GM12878 (cell line): ENCODE results near the gene SMIM5. TPM values are rescaled to one million over a fixed set of nuclear protein-coding genes. Genes with fewer than 3 reads are reported as not detected.

Source experiments
- ATAC-seq: fragments of 200-7000 bp; cut with Tn5 transposase; 3 replicates; pipeline ENCODE4 v1.9.1; 2020; ENCODE audit warnings: mild to moderate bottlenecking, moderate library complexity
- BruUV-seq: library from RNA; stranded (reverse); fragments of 400-500 nt; replicated peaks from 2 replicates; lab custom pipeline; 2021; lab: Mats Ljungman, UMichigan
- CTCF ChIA-PET: fragments of 300-600 bp; sonication (Branson Sonifier 250); formaldehyde crosslinking; extraction: SDS; loops from one replicate; lab custom pipeline; 2021; ENCODE audit warnings: inconsistent platforms; lab: Yijun Ruan, JAX
- POLR2A ChIA-PET: fragments of 350-600 bp; formaldehyde crosslinking; extraction: SDS; loops from one replicate; lab custom pipeline; 2021; ENCODE audit warnings: inconsistent platforms; lab: Charles Lee
- RAD21 ChIA-PET: fragments of 300-600 bp; sonication (Branson Sonifier 250); formaldehyde crosslinking; loops from one replicate; lab custom pipeline; 2023; ENCODE audit warnings: antibody characterized with exemption; ENCODE audit not compliant: unreplicated experiment; lab: Charles Lee
- SMC1A ChIA-PET: fragments of 300-600 bp; sonication (Branson Sonifier 250); formaldehyde crosslinking; loops from one replicate; lab custom pipeline; 2023; ENCODE audit not compliant: unreplicated experiment, uncharacterized antibody; lab: Charles Lee
- DNase-seq: peaks from one replicate; pipeline ENCODE4 v3.0.0-alpha.2; 2011; ENCODE audit warnings: low read depth, low spot score
- FAIRE-seq: peaks from 3 replicates; lab custom pipeline; 2011; peaks lifted over from hg19 to GRCh38; lab: Jason Lieb, UNC
- H2AFZ ChIP-seq: 2 replicates; pipeline ENCODE4 v1.6.0; 2011; ENCODE audit warnings: low read depth, low read length, control low read depth; ENCODE audit not compliant: control insufficient read depth
- H3K27ac ChIP-seq: 2 replicates; pipeline ENCODE4 v1.5.1; 2011; ENCODE audit warnings: control low read depth; ENCODE audit not compliant: control insufficient read depth, insufficient read depth
- H3K27me3 ChIP-seq, 2 experiments: replicated peaks in 1 of 2; 2 replicates each; pipeline versions ENCODE4 v1.6.0 to v1.6.1; 2011; ENCODE audit warnings: low read length in 1 of 2; ENCODE audit not compliant: control insufficient read depth in 2 of 2, insufficient read depth in 2 of 2
- H3K36me3 ChIP-seq, 2 experiments: 2 replicates each; pipeline ENCODE4 v1.5.1; 2011; ENCODE audit warnings: low read length in 1 of 2; ENCODE audit not compliant: control insufficient read depth in 2 of 2, insufficient read depth in 2 of 2
- H3K4me1 ChIP-seq: 2 replicates; pipeline ENCODE4 v1.6.1; 2011; ENCODE audit warnings: mild to moderate bottlenecking, low read length, moderate library complexity, mixed read lengths; ENCODE audit not compliant: control insufficient read depth, insufficient read depth
- H3K4me2 ChIP-seq: 2 replicates; pipeline ENCODE4 v1.6.0; 2011; ENCODE audit warnings: control low read depth; ENCODE audit not compliant: control insufficient read depth, insufficient read depth
- H3K4me3 ChIP-seq: fragments of 200-600 bp; sonication (generic); 2 replicates; pipeline ENCODE4 v1.5.1; 2016
- H3K79me2 ChIP-seq: 2 replicates; pipeline ENCODE4 v1.6.0; 2011; ENCODE audit warnings: low read length; ENCODE audit not compliant: control insufficient read depth, insufficient read depth
- H3K9ac ChIP-seq: 2 replicates; pipeline ENCODE4 v1.8.0; 2011; ENCODE audit warnings: low read length, control low read depth, mixed read lengths; ENCODE audit not compliant: control insufficient read depth, insufficient read depth
- H3K9me3 ChIP-seq: replicated peaks from 3 replicates; pipeline ENCODE4 v1.5.1; 2011; ENCODE audit warnings: mild to moderate bottlenecking, low read length; ENCODE audit not compliant: control insufficient read depth, insufficient read depth
- H4K20me1 ChIP-seq: 2 replicates; pipeline ENCODE4 v1.6.0; 2011; ENCODE audit not compliant: control insufficient read depth, insufficient read depth
- DPF2 ChIP-seq: fragments of 450-650 bp; IDR thresholded peaks from 2 replicates; pipeline ENCODE4 v1.6.1; 2017; ENCODE audit warnings: mild to moderate bottlenecking
- HCFC1 ChIP-seq: fragments of 150-350 bp; IDR thresholded peaks from 2 replicates; pipeline ENCODE4 v1.6.1; 2014; ENCODE audit warnings: low read length
- HDAC2 ChIP-seq: fragments of 200-600 bp; sonication (generic); IDR thresholded peaks from 2 replicates; pipeline ENCODE4 v1.6.1; 2017
- HDAC6 ChIP-seq: fragments of 200-600 bp; sonication (generic); IDR thresholded peaks from one replicate; pipeline ENCODE4 v1.8.0; 2017; ENCODE audit warnings: antibody characterized with exemption; ENCODE audit not compliant: unreplicated experiment
- JUNB ChIP-seq: IDR thresholded peaks from 2 replicates; pipeline ENCODE4 v1.6.1; 2016; ENCODE audit warnings: antibody characterized with exemption, mild to moderate bottlenecking
- POU2F2 ChIP-seq: IDR thresholded peaks from 3 replicates; pipeline ENCODE4 v1.6.1; 2011; ENCODE audit warnings: low read depth, mild to moderate bottlenecking, low read length, borderline replicate concordance
- RAD21 ChIP-seq: IDR thresholded peaks from 2 replicates; pipeline ENCODE4 v1.6.1; 2011; ENCODE audit warnings: mild to moderate bottlenecking, low read depth, low read length, moderate library complexity; ENCODE audit not compliant: insufficient read depth
- RFX5 ChIP-seq: IDR thresholded peaks from 2 replicates; pipeline ENCODE4 v1.6.1; 2011; ENCODE audit warnings: low read depth, low read length, improper control_type of control experiment
- SUPT20H ChIP-seq: IDR thresholded peaks from 2 replicates; pipeline ENCODE4 v1.6.1; 2011; ENCODE audit warnings: low read depth, mild to moderate bottlenecking, low read length, moderate library complexity, borderline replicate concordance; ENCODE audit not compliant: control insufficient read depth
- WRNIP1 ChIP-seq: IDR thresholded peaks from 2 replicates; pipeline ENCODE4 v1.6.1; 2011; ENCODE audit warnings: low read depth, low read length, improper control_type of control experiment, borderline replicate concordance
- WGBS: methylation state at CpG from one replicate; pipeline ENCODE4 v1.1.6; 2016; ENCODE audit warnings: low lambda C conversion rate; ENCODE audit not compliant: insufficient replicate concordance, insufficient coverage; ENCODE audit errors: missing lambda C conversion rate; 5-methylcytosine and 5-hydroxymethylcytosine counted together
- in situ Hi-C: fragments of 300-500 bp; cut with MboI; formaldehyde crosslinking; loops from 9 replicates; pipeline ENCODE4 v1.14.3; 2018; ENCODE audit warnings: mixed read lengths
- intact Hi-C: fragments of 100-400 bp; cut with micrococcal nuclease; formaldehyde crosslinking; loops from one replicate; pipeline ENCODE4 v1.14.2; 2022; ENCODE audit not compliant: unreplicated experiment
- polyA plus RNA-seq, 11 experiments: library from polyadenylated mRNA; depleted of rRNA in 4 of 11; unstranded in 6 of 11; stranded (reverse) in 5 of 11; fragments of >200 nt; fragmentation: Nextera tagmentation in 4 of 11; fragmentation: Illumina TruSeq in 1 of 11; extraction: Ambion mirVana in 4 of 11; extraction: Trizol in 1 of 11; gene quantifications; 1 replicate in 1 of 11; 2 replicates in 10 of 11; pipeline versions ENCODE4 v1.2.1 to v1.2.3, GENCODE V29; 2011 to 2016; ENCODE audit warnings: inconsistent platforms in 2 of 11, missing spikeins in 2 of 11, low read depth in 1 of 11
- total RNA-seq, 4 experiments: library from RNA; depleted of rRNA in 3 of 4; stranded (reverse); fragments of >200 nt in 3 of 4; fragmentation: Illumina TruSeq in 1 of 4; extraction: Trizol in 1 of 4; gene quantifications; 2 replicates each; pipeline versions ENCODE4 v1.2.1 to v1.2.3, GENCODE V29; 2013 to 2021
- TF ChIP-seq, protein P1 (sequence below), 3 experiments: IDR thresholded peaks in 2 of 3; conservative IDR thresholded peaks in 1 of 3; 2 replicates each; pipeline ENCODE4 v1.5.1; 2011; ENCODE audit warnings: low read depth in 3 of 3, low read length in 3 of 3, mild to moderate bottlenecking in 3 of 3, control low read depth in 2 of 3, moderate library complexity in 2 of 3, inconsistent platforms in 1 of 3, mixed read lengths in 1 of 3; ENCODE audit not compliant: control insufficient read depth in 2 of 3, insufficient read depth in 1 of 3; ENCODE audit errors: extremely low read depth in 1 of 3

SMIM5 gene
- total and polyA plus RNA-seq, 10 of the 15 experiments (the other 5 are each of a cell fraction or from before 2014, with no cell fraction given), result 0.08 to 0.11 TPM; not detected in 8

DNA sequence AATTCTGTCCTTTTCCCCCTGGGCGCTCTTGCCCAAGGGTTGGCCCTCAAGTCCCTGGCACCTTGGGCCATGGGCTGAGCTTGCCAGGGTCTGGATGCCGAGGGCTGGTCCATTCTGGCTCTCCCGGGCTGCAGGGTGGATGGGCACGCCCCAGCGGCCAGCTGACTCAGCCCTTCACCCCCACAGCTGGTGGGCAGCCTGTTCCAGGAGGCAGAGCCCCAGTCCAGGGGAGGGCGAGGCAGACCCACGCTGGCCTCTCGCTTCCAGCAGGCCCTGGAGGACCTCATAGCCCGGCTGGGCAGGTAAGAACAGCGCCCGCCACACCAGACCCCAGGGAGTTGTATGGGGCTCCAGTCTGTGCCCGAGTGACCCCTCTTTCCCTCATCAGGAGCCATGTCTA is 30.6 kb upstream of the SMIM5 start:
- POLR2A ChIA-PET, result no interaction called here
- Histone ChIP-seq H3K27me3 (no peaks in the 10 kb centered on the region), H3K9me3 (no peaks in the 10 kb centered on the region), H3K9ac (no peak overlapping the region), H3K36me3 (no peaks in the 10 kb centered on the region), H3K4me1 (no peaks in the 10 kb centered on the region), H3K27ac (no peak overlapping the region), H4K20me1 (no peaks in the 10 kb centered on the region; the same call in 1 of the 2 replicates), H3K4me2 (no peak overlapping the region), H2AFZ (no peak overlapping the region), H3K4me3 (no peak overlapping the region), H3K79me2 (no peaks in the 10 kb centered on the region)
- intact Hi-C loops, result no loop called here
- CTCF ChIA-PET, result interaction anchor here (0.9 to 7.1 kb wide), 8 partner anchors 9 to 146 kb away, joined by 3 to 164 read pairs (median 8); partner anchors contain the start of gene SMIM5
- TF ChIP-seq HCFC1 (no peak), HDAC6 (no peak), RFX5 (no peak), WRNIP1 (no peak)
- DNase-seq (no peak), FAIRE-seq (no peak), ATAC-seq (no peak)
- SMC1A ChIA-PET, result interaction anchor here (1.9 to 3.0 kb wide), 2 partner anchors 143 to 145 kb away, joined by 5 to 18 read pairs; no protein-coding TSS in a partner anchor
- WGBS, result 32% methylated on average over 11 of the region's 12 CpGs
- no TSS peak for BruUV-seq
- RAD21 ChIA-PET, result interaction anchor here (0.8 to 1.0 kb wide), 2 partner anchors 72 to 205 kb away, joined by 3 read pairs; no protein-coding TSS in a partner anchor
- in situ Hi-C loops, result no loop called here

DNA sequence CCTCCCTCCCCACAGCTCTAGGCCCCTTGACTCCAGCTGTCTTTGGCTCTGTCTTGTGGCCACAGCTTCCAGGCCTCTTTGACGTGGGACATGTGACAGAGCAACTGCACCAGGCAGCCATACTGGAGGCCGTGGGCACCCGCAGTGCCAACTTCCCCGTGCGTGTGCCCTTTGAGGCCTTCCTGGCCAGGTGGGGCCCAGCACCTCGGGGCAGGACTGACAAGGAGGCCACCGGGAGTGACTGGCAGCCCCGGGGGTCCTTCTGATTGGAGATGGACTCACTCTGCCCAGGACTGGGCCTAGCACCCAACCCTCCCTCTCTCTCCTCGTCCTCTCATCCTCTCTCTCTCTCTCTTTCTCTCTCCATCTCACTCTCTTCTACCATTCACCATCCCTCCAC is 30.1 kb upstream of the SMIM5 start:
- Histone ChIP-seq H3K27ac (no peak overlapping the region), H3K79me2 (no peaks in the 10 kb centered on the region), H3K4me1 (no peaks in the 10 kb centered on the region), H3K4me2 (no peak overlapping the region), H3K36me3 (no peaks in the 10 kb centered on the region), H4K20me1 (no peaks in the 10 kb centered on the region; the same call in 1 of the 2 replicates), H3K9ac (no peak overlapping the region), H3K9me3 (no peaks in the 10 kb centered on the region), H3K4me3 (no peak overlapping the region), H3K27me3 (no peaks in the 10 kb centered on the region), H2AFZ (no peak overlapping the region)
- WGBS, result 47% methylated on average over 9 of the region's 9 CpGs
- ATAC-seq (no peak), FAIRE-seq (no peak), DNase-seq (no peak)
- ChIA-PET SMC1A (interaction anchor here (1.4 to 3.0 kb wide), 3 partner anchors 143 to 146 kb away, joined by 5 to 18 read pairs (median 5); no protein-coding TSS in a partner anchor), RAD21 (interaction anchor here (0.7 kb wide), 1 partner anchor 47 kb away, joined by 8 read pairs; no protein-coding TSS in a partner anchor), CTCF (interaction anchor here (0.7 to 7.1 kb wide), 6 partner anchors 12 to 146 kb away, joined by 4 to 164 read pairs (median 8); partner anchors contain the start of gene SMIM5), POLR2A (no interaction called here)
- BruUV-seq, result no TSS peak
- intact Hi-C loops, result no loop called here
- in situ Hi-C loops, result no loop called here
- TF ChIP-seq HDAC2, result no peak
- no peak for TF ChIP-seq JUNB
- no peak for TF ChIP-seq RAD21
- no peak for TF ChIP-seq POU2F2
- no peak for TF ChIP-seq DPF2
- TF ChIP-seq, protein P1, sequence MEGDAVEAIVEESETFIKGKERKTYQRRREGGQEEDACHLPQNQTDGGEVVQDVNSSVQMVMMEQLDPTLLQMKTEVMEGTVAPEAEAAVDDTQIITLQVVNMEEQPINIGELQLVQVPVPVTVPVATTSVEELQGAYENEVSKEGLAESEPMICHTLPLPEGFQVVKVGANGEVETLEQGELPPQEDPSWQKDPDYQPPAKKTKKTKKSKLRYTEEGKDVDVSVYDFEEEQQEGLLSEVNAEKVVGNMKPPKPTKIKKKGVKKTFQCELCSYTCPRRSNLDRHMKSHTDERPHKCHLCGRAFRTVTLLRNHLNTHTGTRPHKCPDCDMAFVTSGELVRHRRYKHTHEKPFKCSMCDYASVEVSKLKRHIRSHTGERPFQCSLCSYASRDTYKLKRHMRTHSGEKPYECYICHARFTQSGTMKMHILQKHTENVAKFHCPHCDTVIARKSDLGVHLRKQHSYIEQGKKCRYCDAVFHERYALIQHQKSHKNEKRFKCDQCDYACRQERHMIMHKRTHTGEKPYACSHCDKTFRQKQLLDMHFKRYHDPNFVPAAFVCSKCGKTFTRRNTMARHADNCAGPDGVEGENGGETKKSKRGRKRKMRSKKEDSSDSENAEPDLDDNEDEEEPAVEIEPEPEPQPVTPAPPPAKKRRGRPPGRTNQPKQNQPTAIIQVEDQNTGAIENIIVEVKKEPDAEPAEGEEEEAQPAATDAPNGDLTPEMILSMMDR (IDR thresholded peaks at IDR 0.05 in 2 of 3, conservative IDR thresholded peaks at IDR 0.05 in 1 of 3; ENCODE audit: control insufficient read depth in 2 of 3, extremely low read depth in 1 of 3, insufficient read depth in 1 of 3, low read depth in 3 of 3, low read length in 3 of 3), result no peak
- TF ChIP-seq SUPT20H, result no peak
